BJ (cell line): ENCODE results near the gene ARHGAP26. TPM values are rescaled to one million over a fixed set of nuclear protein-coding genes. Genes with fewer than 3 reads are reported as not detected.
A peak's percentile ranks its signal among the peaks of the same experiment; 100 is the strongest.
"Not testable (repeated sequence)": the region's sequence is repeated elsewhere in the genome, so short reads cannot be mapped to it uniquely, and the experiment has no call there.

Source experiments
- CTCF ChIA-PET: fragments of 350-600 bp; formaldehyde crosslinking; extraction: SDS; loops from one replicate; lab custom pipeline; 2021; ENCODE audit warnings: antibody characterized with exemption, inconsistent platforms; lab: Yijun Ruan, JAX
- POLR2A ChIA-PET: fragments of 300-600 bp; sonication (Branson Sonifier 250); formaldehyde crosslinking; extraction: SDS; loops from one replicate; lab custom pipeline; 2021; ENCODE audit warnings: antibody characterized with exemption; lab: Charles Lee
- DNase-seq: peaks from one replicate; pipeline ENCODE4 v3.0.0-alpha.2; 2011; ENCODE audit warnings: low read depth
- H3K27me3 ChIP-seq: 2 replicates; pipeline ENCODE4 v1.6.0; 2011; ENCODE audit warnings: low read length; ENCODE audit not compliant: control insufficient read depth, insufficient read depth
- H3K36me3 ChIP-seq: 2 replicates; pipeline ENCODE4 v1.5.1; 2011; ENCODE audit warnings: low read length; ENCODE audit not compliant: control insufficient read depth, insufficient read depth
- H3K4me3 ChIP-seq: 2 replicates; pipeline ENCODE4 v1.5.1; 2011; ENCODE audit warnings: low read depth, mild to moderate bottlenecking, control low read depth, low read length
- polyA plus RNA-seq: library from polyadenylated mRNA; depleted of rRNA; stranded (reverse); fragments of >200 nt; gene quantifications from 2 replicates; pipeline ENCODE4 v1.2.3, GENCODE V29; 2011
- TF ChIP-seq, protein P1 (sequence below): IDR thresholded peaks from 2 replicates; pipeline ENCODE4 v1.5.1; 2011; ENCODE audit warnings: low read depth, mild to moderate bottlenecking, control low read depth, inconsistent platforms, low read length, moderate library complexity; ENCODE audit not compliant: insufficient read depth

The ARHGAP26 gene
- polyA plus RNA-seq, 1 experiment: 4.8 TPM

DNA sequence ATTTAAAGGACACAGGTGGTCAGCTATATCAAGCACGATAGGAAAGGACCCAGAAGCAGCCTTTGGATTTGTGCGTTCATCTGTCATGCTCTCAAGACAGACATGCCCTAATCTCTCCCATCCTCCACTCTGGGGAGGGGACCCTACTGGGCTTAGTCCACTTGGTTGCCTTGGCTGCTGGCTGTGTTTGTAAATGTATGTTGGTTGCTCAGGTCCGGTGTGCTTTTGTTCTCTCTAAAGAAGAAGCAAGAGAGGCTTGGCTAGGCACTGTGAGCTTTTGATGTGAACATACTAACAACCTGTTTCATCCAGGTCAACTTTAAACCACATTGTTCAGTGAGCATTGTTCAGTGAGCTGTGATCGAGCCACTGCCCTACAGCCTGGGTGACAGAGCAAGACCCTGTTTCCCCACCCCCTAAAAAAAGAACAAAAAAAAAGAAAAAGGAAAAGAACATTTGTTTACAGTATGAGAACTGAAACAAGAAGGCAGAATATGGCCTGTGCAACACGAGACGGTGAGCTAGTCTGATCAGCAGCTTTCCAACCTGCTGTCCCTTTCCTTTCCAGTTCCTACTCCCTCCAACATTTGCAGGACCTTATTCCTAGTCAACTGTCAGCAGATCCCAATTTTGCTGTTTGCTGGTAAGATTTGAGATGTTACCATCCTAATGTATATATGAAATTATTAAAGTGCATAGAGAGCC lies 228.3 kb downstream of the ARHGAP26 start:
- POLR2A ChIA-PET: no interaction called here
- Histone ChIP-seq H3K4me3 (no peak overlapping the region), H3K36me3 (no peaks in the 10 kb centered on the region), H3K27me3 (no peaks in the 10 kb centered on the region)
- CTCF ChIA-PET: no interaction called here
- TF ChIP-seq, protein P1, sequence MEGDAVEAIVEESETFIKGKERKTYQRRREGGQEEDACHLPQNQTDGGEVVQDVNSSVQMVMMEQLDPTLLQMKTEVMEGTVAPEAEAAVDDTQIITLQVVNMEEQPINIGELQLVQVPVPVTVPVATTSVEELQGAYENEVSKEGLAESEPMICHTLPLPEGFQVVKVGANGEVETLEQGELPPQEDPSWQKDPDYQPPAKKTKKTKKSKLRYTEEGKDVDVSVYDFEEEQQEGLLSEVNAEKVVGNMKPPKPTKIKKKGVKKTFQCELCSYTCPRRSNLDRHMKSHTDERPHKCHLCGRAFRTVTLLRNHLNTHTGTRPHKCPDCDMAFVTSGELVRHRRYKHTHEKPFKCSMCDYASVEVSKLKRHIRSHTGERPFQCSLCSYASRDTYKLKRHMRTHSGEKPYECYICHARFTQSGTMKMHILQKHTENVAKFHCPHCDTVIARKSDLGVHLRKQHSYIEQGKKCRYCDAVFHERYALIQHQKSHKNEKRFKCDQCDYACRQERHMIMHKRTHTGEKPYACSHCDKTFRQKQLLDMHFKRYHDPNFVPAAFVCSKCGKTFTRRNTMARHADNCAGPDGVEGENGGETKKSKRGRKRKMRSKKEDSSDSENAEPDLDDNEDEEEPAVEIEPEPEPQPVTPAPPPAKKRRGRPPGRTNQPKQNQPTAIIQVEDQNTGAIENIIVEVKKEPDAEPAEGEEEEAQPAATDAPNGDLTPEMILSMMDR: no peak
- no peak for DNase-seq

DNA sequence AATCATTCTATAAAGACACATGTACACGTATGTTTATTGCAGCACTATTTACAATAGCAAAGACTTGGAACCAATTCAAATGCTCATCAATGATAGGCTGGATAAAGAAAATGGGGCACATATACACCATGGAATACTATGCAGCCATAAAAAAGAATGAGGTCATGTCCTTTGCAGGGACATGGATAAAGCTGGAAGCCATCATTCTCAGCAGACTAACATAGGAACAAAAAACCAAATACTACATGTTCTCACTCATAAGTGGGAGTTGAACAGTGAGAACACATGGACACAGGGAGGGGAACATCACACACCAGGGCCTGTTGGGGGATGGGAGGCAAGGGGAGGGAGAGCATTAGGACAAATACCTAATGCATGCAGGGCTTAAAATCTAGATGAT lies 230.4 kb downstream of the ARHGAP26 start:
- H3K36me3 ChIP-seq, H3K27me3 ChIP-seq, POLR2A ChIA-PET, DNase-seq, H3K4me3 ChIP-seq: not testable (repeated sequence)
- CTCF ChIA-PET: interaction anchor here (1.0 kb wide), 1 partner anchor 79 kb away, joined by 3 read pairs; no protein-coding TSS in a partner anchor

DNA sequence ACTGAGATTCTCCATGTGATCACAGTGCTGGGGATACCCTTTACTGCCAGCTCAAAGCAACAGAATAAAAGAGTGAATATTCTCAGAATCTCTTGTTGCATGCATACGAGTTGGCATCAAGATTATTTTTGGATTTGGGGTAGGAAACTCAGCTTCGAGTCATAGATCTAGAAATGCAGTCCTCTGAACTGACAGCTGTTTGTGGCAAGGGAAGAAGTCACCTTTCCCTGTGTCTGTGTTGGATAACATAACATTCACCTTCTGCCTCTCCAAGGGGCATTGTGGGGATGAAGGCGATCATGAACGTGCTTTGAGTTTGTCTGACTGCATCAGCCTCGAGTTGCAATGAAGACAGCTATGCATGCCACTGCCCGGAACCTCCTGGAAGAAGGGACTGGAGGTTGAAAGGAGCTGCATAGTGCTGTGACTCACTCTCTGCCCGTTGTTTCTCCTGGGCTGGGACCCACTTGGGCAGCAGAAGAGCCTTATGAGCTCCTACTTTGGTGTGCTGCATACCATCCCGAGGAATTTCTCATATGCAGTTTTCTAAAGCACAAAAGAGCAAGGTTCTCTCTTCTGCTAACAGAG lies 231.7 kb downstream of the ARHGAP26 start:
- CTCF ChIA-PET: interaction anchor here (0.8 to 1.7 kb wide), 6 partner anchors 26 to 402 kb away, joined by 3 to 6 read pairs (median 4); partner anchors contain the start of gene NR3C1
- POLR2A ChIA-PET: no interaction called here
- H3K4me3 ChIP-seq: no peak overlapping the region
- TF ChIP-seq, protein P1: no peak
- no peaks in the 10 kb centered on the region for H3K27me3 ChIP-seq
- DNase-seq: no peak
- no peaks in the 10 kb centered on the region for H3K36me3 ChIP-seq

DNA sequence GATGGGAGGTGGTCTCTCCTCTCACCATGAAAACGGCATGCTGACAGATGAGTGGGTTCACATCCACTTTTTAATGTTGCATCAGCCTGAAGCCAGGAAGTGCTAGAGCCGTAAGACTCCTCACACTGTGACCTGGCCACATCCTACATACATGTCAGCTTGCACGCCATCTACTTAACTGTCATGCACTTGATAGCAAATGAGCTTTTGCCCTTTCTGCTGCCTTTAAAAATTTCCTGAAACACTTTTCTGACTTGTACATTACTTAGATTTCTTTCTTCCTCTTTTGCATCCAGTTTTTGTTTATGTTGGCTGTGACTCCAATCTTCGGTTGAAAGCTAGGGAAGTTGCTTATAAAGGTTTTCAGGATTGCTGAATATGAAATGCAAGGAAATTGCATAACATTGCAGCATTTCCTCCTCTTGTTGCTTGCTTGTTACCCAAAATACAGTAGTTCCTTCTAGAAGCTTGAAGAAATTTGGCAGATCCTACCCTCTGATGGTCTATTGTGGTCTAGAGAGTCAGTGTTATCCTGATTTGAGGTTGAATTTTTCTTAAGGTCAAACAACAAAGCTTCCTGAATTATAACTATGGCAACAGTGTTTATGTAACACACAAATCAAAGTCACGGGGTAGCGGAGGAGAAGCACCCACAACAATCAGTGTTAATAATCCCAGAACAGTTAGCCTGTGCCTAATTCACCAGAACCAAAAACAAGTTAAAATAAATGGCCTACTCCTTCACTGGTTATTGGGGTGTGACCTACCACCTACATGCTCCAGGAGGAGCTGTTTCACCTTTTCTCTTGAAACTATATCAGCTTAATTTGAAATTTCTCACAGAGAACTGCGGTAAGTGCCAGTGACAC lies 232.5 kb downstream of the ARHGAP26 start:
- no peaks in the 10 kb centered on the region for H3K36me3 ChIP-seq
- ChIA-PET POLR2A (no interaction called here), CTCF (interaction anchor here (0.8 to 2.4 kb wide), 11 partner anchors 17 to 401 kb away, joined by 3 to 7 read pairs (median 4); partner anchors contain the start of gene NR3C1)
- DNase-seq: peak; percentile 63
- H3K27me3 ChIP-seq: no peaks in the 10 kb centered on the region
- TF ChIP-seq, protein P1: peak; percentile 60
- no peak overlapping the region for H3K4me3 ChIP-seq

DNA sequence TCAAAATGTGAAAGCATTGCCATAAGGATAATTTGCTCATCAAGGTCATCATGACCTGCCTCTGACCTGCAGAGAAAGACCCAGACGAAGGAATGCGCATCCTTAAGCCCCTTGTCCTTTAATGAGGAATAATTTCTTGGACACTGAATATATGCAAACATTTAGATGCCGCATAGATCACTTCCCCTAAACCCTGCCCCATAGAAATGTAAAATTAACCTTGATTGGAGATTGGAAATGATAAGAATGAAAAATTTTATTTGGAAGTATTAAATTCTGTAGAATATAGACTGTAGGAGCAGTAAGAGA lies 233.1 kb downstream of the ARHGAP26 start:
- CTCF ChIA-PET: interaction anchor here (0.9 to 2.4 kb wide), 9 partner anchors 17 to 400 kb away, joined by 3 to 7 read pairs (median 4); partner anchors contain the start of gene NR3C1

More for the DNA sequence above, 233.1 kb downstream of the ARHGAP26 start:
- Histone ChIP-seq H3K36me3 (no peaks in the 10 kb centered on the region), H3K4me3 (no peak overlapping the region), H3K27me3 (no peaks in the 10 kb centered on the region)
- TF ChIP-seq, protein P1: no peak
- DNase-seq: no peak
- POLR2A ChIA-PET: no interaction called here
